KMS-11 (cell line): Measurements from ENCODE around the gene EPC2.

ENCODE experiments used
- H2AFZ ChIP-seq: fragments of 200-600 bp; sonication (generic); 2 replicates; pipeline ENCODE4 v1.6.1; 2016; ENCODE audit warnings: antibody characterized with exemption, mixed run types, low read depth
- H3K27ac ChIP-seq: fragments of 200-600 bp; sonication (generic); 2 replicates; pipeline ENCODE4 v1.6.1; 2016; ENCODE audit warnings: mild to moderate bottlenecking, mixed run types
- H3K27me3 ChIP-seq: fragments of 200-600 bp; sonication (generic); 2 replicates; pipeline ENCODE4 v1.6.1; 2017; ENCODE audit warnings: mild to moderate bottlenecking, low read depth, mixed run types, moderate library complexity; ENCODE audit not compliant: insufficient read depth
- H3K36me3 ChIP-seq: fragments of 200-600 bp; sonication (generic); 2 replicates; pipeline ENCODE4 v1.6.1; 2017; ENCODE audit warnings: mild to moderate bottlenecking, mixed run types; ENCODE audit not compliant: insufficient read depth
- H3K4me1 ChIP-seq: fragments of 200-600 bp; sonication (generic); 2 replicates; pipeline ENCODE4 v1.6.1; 2016; ENCODE audit warnings: mild to moderate bottlenecking, low read depth, mixed run types; ENCODE audit not compliant: poor library complexity, severe bottlenecking
- H3K4me2 ChIP-seq: fragments of 200-600 bp; sonication (generic); 2 replicates; pipeline ENCODE4 v1.7.0; 2016; ENCODE audit warnings: mild to moderate bottlenecking, mixed run types
- H3K4me3 ChIP-seq: fragments of 200-600 bp; sonication (generic); IDR thresholded peaks from 2 replicates; pipeline ENCODE4 v1.6.1; 2017; ENCODE audit warnings: low read depth, low read length, mixed read lengths; ENCODE audit not compliant: insufficient read depth
- H3K79me2 ChIP-seq: fragments of 200-600 bp; sonication (generic); 2 replicates; pipeline ENCODE4 v1.6.1; 2016; ENCODE audit warnings: low read depth, mixed run types; ENCODE audit not compliant: insufficient read depth
- H3K9ac ChIP-seq: fragments of 200-600 bp; sonication (generic); 2 replicates; pipeline ENCODE4 v1.6.1; 2016; ENCODE audit warnings: mild to moderate bottlenecking, mixed run types
- H4K20me1 ChIP-seq: fragments of 200-600 bp; sonication (generic); 2 replicates; pipeline ENCODE4 v1.6.1; 2016; ENCODE audit warnings: mild to moderate bottlenecking, mixed run types; ENCODE audit not compliant: insufficient read depth
- TF ChIP-seq, protein P1 (sequence below): fragments of 200-600 bp; sonication (generic); conservative IDR thresholded peaks from 2 replicates; pipeline ENCODE4 v1.6.1; 2017; ENCODE audit warnings: low read depth, mild to moderate bottlenecking, antibody characterized with exemption, low read length, moderate library complexity, mixed read lengths

The EPC2 gene

DNA sequence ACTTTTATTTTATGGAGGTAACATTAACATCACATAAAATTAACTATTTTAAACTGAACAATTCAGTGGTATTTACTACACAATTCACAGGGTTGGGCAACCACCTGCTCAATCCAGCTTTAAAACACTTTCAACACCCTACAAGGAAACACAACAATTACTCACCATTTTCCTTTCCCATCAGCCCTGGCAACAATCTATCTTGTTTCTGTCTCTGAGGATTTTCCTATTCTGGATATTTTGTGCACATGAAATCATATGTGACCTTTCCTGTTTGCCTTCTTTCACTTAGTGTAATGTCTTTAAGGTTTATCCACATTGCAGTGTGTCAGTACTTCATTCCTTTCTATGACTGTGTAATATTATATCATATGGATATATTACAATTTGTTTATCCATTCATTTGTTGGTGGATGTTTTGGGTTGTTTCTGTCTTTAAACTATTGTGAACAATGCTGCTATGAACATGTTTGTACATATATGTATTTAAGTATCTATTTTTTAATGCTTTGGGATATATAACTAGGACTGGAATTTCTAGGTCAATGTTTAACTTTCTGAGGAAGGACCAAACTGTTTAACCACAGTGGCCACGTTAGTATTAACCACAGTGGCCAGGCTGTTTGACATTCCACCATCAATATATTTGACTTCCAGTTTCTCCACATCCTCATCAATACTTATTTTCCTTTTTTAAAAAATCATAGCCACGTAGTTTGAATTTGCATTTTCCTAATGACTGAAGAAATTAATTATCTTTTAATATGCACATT, 158.1 kb downstream of the EPC2 start:
- Histone ChIP-seq H3K4me3 (no peak overlapping the region), H3K4me1 (no peaks in the 10 kb centered on the region), H3K9ac (no peak overlapping the region), H3K27ac (no peak overlapping the region), H3K36me3 (no peaks in the 10 kb centered on the region), H3K79me2 (no peaks in the 10 kb centered on the region), H3K4me2 (no peak overlapping the region), H4K20me1 (no peaks in the 10 kb centered on the region), H3K27me3 (no peaks in the 10 kb centered on the region), H2AFZ (no peak overlapping the region)
- TF ChIP-seq, protein P1, sequence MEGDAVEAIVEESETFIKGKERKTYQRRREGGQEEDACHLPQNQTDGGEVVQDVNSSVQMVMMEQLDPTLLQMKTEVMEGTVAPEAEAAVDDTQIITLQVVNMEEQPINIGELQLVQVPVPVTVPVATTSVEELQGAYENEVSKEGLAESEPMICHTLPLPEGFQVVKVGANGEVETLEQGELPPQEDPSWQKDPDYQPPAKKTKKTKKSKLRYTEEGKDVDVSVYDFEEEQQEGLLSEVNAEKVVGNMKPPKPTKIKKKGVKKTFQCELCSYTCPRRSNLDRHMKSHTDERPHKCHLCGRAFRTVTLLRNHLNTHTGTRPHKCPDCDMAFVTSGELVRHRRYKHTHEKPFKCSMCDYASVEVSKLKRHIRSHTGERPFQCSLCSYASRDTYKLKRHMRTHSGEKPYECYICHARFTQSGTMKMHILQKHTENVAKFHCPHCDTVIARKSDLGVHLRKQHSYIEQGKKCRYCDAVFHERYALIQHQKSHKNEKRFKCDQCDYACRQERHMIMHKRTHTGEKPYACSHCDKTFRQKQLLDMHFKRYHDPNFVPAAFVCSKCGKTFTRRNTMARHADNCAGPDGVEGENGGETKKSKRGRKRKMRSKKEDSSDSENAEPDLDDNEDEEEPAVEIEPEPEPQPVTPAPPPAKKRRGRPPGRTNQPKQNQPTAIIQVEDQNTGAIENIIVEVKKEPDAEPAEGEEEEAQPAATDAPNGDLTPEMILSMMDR: no peak

DNA sequence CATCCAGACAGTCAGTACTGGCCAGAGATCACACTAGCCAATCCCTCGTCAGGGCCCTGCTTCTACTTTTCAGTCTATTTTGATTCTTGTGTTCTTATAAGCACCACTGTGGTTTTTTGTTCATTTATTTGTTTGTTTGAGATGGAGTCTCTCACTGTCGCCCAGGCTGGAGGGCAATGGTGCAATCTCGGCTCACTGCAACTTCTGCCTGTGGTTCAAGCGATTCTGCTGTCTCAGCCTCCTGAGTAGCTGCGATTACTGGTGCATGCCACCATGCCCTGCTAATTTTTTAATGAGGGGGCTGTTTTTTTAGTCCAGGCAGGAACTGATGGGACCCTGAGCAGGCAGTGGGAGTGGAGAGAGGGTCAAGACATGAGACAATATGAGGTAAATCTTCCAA, 165.5 kb downstream of the EPC2 start:
- no peak overlapping the region for H3K4me2 ChIP-seq
- H3K27me3 ChIP-seq: no peaks in the 10 kb centered on the region
- no peaks in the 10 kb centered on the region for H4K20me1 ChIP-seq
- H3K36me3 ChIP-seq: no peaks in the 10 kb centered on the region
- H3K9ac ChIP-seq: no peak overlapping the region
- no peak overlapping the region for H3K4me3 ChIP-seq
- H2AFZ ChIP-seq: no peak overlapping the region
- no peaks in the 10 kb centered on the region for H3K4me1 ChIP-seq
- TF ChIP-seq, protein P1: no peak
- H3K27ac ChIP-seq: no peak overlapping the region
- no peaks in the 10 kb centered on the region for H3K79me2 ChIP-seq

DNA sequence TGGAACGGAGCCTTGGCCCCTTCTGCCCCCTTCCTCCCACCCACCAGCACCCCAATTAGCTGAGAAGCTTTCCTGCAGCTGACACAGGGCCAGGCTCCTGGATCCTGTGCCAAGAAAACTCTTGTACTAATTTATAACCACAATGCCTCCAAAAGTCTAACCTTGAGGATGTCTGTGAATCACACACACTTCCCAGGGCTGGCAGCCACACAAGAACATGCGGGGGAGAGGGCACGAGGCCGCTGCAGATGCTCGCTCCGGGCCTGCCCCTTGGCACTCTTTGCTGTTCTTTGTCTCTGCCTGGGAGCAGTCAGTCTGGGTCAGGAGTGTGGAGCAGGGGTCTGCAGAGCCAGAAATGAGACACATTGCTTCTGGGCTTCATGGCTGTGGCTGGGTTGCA, 167.8 kb downstream of the EPC2 start:
- Histone ChIP-seq H3K27me3 (no peaks in the 10 kb centered on the region), H3K4me3 (no peak overlapping the region), H3K79me2 (no peaks in the 10 kb centered on the region), H3K27ac (no peak overlapping the region), H3K4me2 (no peak overlapping the region), H3K9ac (no peak overlapping the region), H4K20me1 (no peaks in the 10 kb centered on the region), H2AFZ (no peak overlapping the region), H3K4me1 (no peaks in the 10 kb centered on the region), H3K36me3 (no peaks in the 10 kb centered on the region)
- TF ChIP-seq, protein P1: no peak

DNA sequence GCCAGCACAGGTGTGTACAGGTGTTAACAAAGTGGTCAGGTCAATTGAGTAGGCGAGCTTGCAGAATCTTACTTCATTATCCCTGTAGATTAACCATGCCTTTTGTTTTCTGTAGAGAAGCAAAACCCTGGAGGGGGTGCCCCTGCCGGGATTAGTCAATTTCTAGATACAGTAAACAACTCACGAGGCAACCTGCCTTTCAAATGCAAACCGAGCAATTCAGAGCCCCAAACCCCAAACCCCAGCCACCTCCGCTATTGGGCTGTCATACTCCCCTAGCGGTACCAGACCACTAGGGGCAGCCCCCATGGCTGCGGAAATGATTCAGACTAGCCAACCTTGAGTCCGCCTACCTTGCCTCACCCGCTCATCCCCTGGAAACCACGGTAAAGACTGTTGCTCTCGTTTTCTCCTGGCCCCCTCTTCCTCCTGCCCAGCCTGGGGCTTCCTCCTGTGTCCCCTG, 169.1 kb downstream of the EPC2 start:
- no peak overlapping the region for H3K9ac ChIP-seq
- no peak overlapping the region for H3K4me3 ChIP-seq
- no peaks in the 10 kb centered on the region for H3K4me1 ChIP-seq
- no peaks in the 10 kb centered on the region for H4K20me1 ChIP-seq
- no peaks in the 10 kb centered on the region for H3K36me3 ChIP-seq
- H2AFZ ChIP-seq: no peak overlapping the region
- H3K4me2 ChIP-seq: no peak overlapping the region
- H3K79me2 ChIP-seq: no peaks in the 10 kb centered on the region
- H3K27ac ChIP-seq: no peak overlapping the region
- TF ChIP-seq, protein P1: no peak
- H3K27me3 ChIP-seq: no peaks in the 10 kb centered on the region
